ENCODE data around the gene THAP8. TPM values are rescaled to one million over a fixed set of nuclear protein-coding genes. Genes with fewer than 3 reads are reported as not detected.
A peak's percentile ranks its signal among the peaks of the same experiment; 100 is the strongest.

Gene THAP8
- total RNA-seq, 1 donor from 2014 or later, result 9.4 TPM

DNA sequence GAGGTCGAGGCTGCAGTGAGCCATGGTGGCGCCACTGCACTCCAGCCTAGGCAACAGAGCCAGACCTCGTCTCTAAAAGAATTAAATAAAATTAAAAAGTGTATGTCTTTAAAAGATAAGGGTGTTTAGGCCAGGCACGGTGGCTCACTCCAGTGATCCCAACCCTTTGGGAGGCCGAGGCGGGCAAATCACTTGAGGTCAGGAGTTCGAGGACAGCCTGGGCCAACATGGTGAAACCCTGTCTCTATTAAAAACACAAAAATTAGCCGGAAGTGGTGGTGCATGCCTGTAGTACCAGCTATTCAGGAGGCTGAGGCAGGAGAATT, 66.6 kb downstream of the THAP8 start:
- peaks cover 80% of the 10 kb centered on the region for H3K27me3 Mint-ChIP-seq (ENCODE audit: low read depth)
- no peak overlapping the region for H3K4me3 Mint-ChIP-seq
- no peak for DNase-seq (ENCODE audit: low read depth, low spot score)
- no peak for TF ChIP-seq CTCF (conservative IDR thresholded peaks at IDR 0.05)
- H3K9me3 Mint-ChIP-seq, result no peaks in the 10 kb centered on the region
- no peaks in the 10 kb centered on the region for H3K36me3 Mint-ChIP-seq (ENCODE audit: low read depth)
- no peak overlapping the region for H3K27ac Mint-ChIP-seq (ENCODE audit: unreplicated experiment)
- H3K4me1 Mint-ChIP-seq, result peaks cover 7% of the 10 kb centered on the region

DNA sequence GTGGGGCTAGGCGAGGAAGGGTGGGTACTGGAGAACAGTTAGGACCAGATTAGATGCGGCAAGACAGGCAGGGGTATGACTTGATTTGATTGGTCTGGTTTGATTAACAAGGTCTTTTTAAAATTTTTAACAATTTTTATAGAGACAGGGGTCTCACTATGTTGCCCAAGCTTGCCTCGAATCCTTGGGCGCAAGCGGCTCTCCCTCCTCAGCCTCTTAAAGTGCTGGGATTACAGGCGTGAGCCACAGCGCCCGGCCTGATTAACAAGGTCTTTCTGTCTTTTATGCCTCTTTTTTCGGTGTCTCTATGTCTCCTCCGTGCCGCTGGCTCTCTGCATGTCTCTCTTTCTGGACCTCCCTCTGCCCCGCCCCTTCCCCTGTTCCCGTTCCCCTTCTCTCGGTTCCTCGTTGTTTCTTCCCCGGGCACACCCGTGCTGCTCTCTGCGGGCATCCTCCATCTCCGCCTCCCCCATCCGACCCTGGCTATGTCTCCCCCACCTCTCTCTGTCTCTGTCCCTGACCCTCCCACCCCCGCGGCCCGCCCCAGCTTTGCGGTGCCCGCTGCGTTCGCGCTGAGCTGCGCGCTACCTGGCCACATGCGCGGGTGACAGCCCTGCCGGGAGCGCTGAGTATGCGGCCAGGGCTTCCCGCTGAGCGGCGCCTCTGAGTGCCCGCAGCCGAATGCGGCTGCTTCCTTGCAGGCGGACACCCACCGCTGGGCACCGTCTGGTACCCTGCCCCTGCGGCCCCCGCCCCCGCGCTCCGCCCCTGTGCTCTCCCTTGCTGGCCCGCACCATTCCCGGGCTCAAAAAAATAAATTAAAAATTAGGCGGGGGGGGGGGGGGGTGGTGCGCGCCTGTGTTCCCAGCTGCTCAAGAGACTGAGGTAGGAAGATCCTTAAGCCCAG, 67.2 kb downstream of the THAP8 start:
- TF ChIP-seq CTCF (conservative IDR thresholded peaks at IDR 0.05), result no peak

DNA sequence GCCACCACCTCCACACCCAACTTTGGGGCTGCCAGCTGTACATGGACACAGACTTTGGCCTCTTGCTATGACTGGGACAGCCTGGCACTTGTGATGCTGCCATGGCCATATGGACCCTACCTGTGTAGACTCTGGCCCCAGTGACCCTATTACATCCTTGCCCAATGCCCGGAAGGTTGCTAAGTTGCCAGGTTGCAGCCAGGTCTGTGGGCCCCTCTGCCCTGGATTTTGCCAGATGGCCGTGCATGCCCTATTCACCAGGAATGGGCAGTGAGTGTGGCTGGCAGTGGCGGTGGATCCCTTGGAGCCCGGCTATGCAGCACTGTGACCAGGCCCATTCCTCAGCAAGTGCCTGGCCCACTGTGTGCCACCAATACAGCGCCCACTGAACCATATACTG, 68.0 kb downstream of the THAP8 start:
- DNase-seq (ENCODE audit: low read depth, low spot score), result no peak
- no peaks in the 10 kb centered on the region for H3K36me3 Mint-ChIP-seq (ENCODE audit: low read depth)
- peaks cover 7% of the 10 kb centered on the region for H3K4me1 Mint-ChIP-seq
- no peak overlapping the region for H3K27ac Mint-ChIP-seq (ENCODE audit: unreplicated experiment)
- no peaks in the 10 kb centered on the region for H3K9me3 Mint-ChIP-seq
- H3K27me3 Mint-ChIP-seq (ENCODE audit: low read depth), result peaks cover 91% of the 10 kb centered on the region
- no peak for TF ChIP-seq CTCF (conservative IDR thresholded peaks at IDR 0.05)
- H3K4me3 Mint-ChIP-seq, result no peak overlapping the region

More for the DNA sequence above, 67.2 kb downstream of the THAP8 start:
- no peaks in the 10 kb centered on the region for H3K36me3 Mint-ChIP-seq (ENCODE audit: low read depth)
- H3K4me1 Mint-ChIP-seq, result peaks cover 7% of the 10 kb centered on the region
- peaks cover 86% of the 10 kb centered on the region for H3K27me3 Mint-ChIP-seq (ENCODE audit: low read depth)
- H3K4me3 Mint-ChIP-seq, result peak overlapping the region; percentile 81
- no peaks in the 10 kb centered on the region for H3K9me3 Mint-ChIP-seq
- no peak for DNase-seq (ENCODE audit: low read depth, low spot score)
- peak overlapping the region; percentile 75 for H3K27ac Mint-ChIP-seq (ENCODE audit: unreplicated experiment)

Other genes starting within 250 kb of the THAP8 start
- not detected in 2 replicates for gene PRODH2, start 241.4 kb downstream of the THAP8 start, total RNA-seq
- not detected in 2 replicates for gene NPHS1, start 201.8 kb downstream of the THAP8 start, total RNA-seq
- gene KIRREL2, start 197.4 kb downstream of the THAP8 start, total RNA-seq, result 4.5 and 5.2 TPM in 2 replicates
- gene APLP1, start 185.7 kb downstream of the THAP8 start, total RNA-seq, result 140 and 143 TPM in 2 replicates
- 6.4 and 8.0 TPM in 2 replicates for gene NFKBID, start 153.7 kb downstream of the THAP8 start, total RNA-seq
- gene HCST, start 151.8 kb downstream of the THAP8 start, total RNA-seq, result not detected in 2 replicates
- not detected in 2 replicates for gene TYROBP, start 146.0 kb downstream of the THAP8 start, total RNA-seq
- gene LRFN3, start 117.9 kb downstream of the THAP8 start, total RNA-seq, result 33.9 and 36.0 TPM in 2 replicates
- 16.8 and 17.5 TPM in 2 replicates for gene SDHAF1, start 59.1 kb downstream of the THAP8 start, total RNA-seq
- 0.30 and 0.54 TPM in 2 replicates for gene SYNE4, start 45.5 kb downstream of the THAP8 start, total RNA-seq
- gene ALKBH6, start 40.1 kb downstream of the THAP8 start, total RNA-seq, result 21.7 and 23.7 TPM in 2 replicates
- gene CLIP3, start 21.4 kb downstream of the THAP8 start, total RNA-seq, result 33.1 and 37.6 TPM in 2 replicates
- 34.2 and 35.3 TPM in 2 replicates for gene WDR62, start 612 bp upstream of the THAP8 start, total RNA-seq
- gene OVOL3, start 56.9 kb upstream of the THAP8 start, total RNA-seq, result not detected in 2 replicates
- gene POLR2I, start 60.6 kb upstream of the THAP8 start, total RNA-seq, result 111 and 126 TPM in 2 replicates
- gene TBCB, start 61.2 kb upstream of the THAP8 start, total RNA-seq, result 214 and 219 TPM in 2 replicates
- gene CAPNS1, start 85.8 kb upstream of the THAP8 start, total RNA-seq, result 321 and 346 TPM in 2 replicates
- not detected in 2 replicates for gene COX7A1, start 98.2 kb upstream of the THAP8 start, total RNA-seq
- 5.6 and 6.6 TPM in 2 replicates for gene ZNF565, start 160.4 kb upstream of the THAP8 start, total RNA-seq
- 88.0 and 90.5 TPM in 2 replicates for gene ZNF146, start 160.8 kb upstream of the THAP8 start, total RNA-seq

Measured in neural crest cell (in vitro differentiated cells).